BJ (cell line): Measurements from ENCODE around the gene ANKHD1. TPM values are rescaled to one million over a fixed set of nuclear protein-coding genes. Genes with fewer than 3 reads are reported as not detected.

Experiments
- CTCF ChIA-PET: fragments of 350-600 bp; formaldehyde crosslinking; extraction: SDS; loops from one replicate; lab custom pipeline; 2021; ENCODE audit warnings: antibody characterized with exemption, inconsistent platforms; lab: Yijun Ruan, JAX
- POLR2A ChIA-PET: fragments of 300-600 bp; sonication (Branson Sonifier 250); formaldehyde crosslinking; extraction: SDS; loops from one replicate; lab custom pipeline; 2021; ENCODE audit warnings: antibody characterized with exemption; lab: Charles Lee
- DNase-seq: peaks from one replicate; pipeline ENCODE4 v3.0.0-alpha.2; 2011; ENCODE audit warnings: low read depth
- H3K27me3 ChIP-seq: 2 replicates; pipeline ENCODE4 v1.6.0; 2011; ENCODE audit warnings: low read length; ENCODE audit not compliant: control insufficient read depth, insufficient read depth
- H3K36me3 ChIP-seq: 2 replicates; pipeline ENCODE4 v1.5.1; 2011; ENCODE audit warnings: low read length; ENCODE audit not compliant: control insufficient read depth, insufficient read depth
- H3K4me3 ChIP-seq: 2 replicates; pipeline ENCODE4 v1.5.1; 2011; ENCODE audit warnings: low read depth, mild to moderate bottlenecking, control low read depth, low read length
- CTCF ChIP-seq: IDR thresholded peaks from 2 replicates; pipeline ENCODE4 v1.5.1; 2011; ENCODE audit warnings: low read depth, mild to moderate bottlenecking, control low read depth, inconsistent platforms, low read length, moderate library complexity; ENCODE audit not compliant: insufficient read depth
- polyA minus RNA-seq: library from RNA; depleted of rRNA, polyadenylated mRNA; stranded (reverse); fragments of >200 nt; gene quantifications from 2 replicates; pipeline ENCODE4 v1.2.3, GENCODE V29; 2011; rRNA and poly(A)+ RNA removed
- polyA plus RNA-seq: library from polyadenylated mRNA; depleted of rRNA; stranded (reverse); fragments of >200 nt; gene quantifications from 2 replicates; pipeline ENCODE4 v1.2.3, GENCODE V29; 2011; rRNA removed

Gene ANKHD1
- polyA plus RNA-seq (28.0 and 37.4 TPM in 2 replicates), polyA minus RNA-seq (34.5 and 49.9 TPM in 2 replicates)

- DNase-seq = peak; percentile 100
- Histone ChIP-seq H3K36me3 (no peaks in the 10 kb centered on the region), H3K4me3 (peak within 1 kb of the TSS; percentile 86), H3K27me3 (no peaks in the 10 kb centered on the region)
- TF ChIP-seq CTCF = no peak
- CTCF ChIA-PET = interaction anchor here (0.7 to 2.1 kb wide), 6 partner anchors 21 to 157 kb away, joined by 3 to 7 read pairs (median 3); no protein-coding TSS in a partner anchor
- POLR2A ChIA-PET = interaction anchor here (0.6 kb wide), 1 partner anchor 106 kb away, joined by 3 read pairs; no protein-coding TSS in a partner anchor
Measured at GRCh38 chr5:140401362-140402257, at the start of gene ANKHD1. TSS of gene ANKHD1 (plus strand) at chr5:140401833. CDS start at chr5:140401968, 135 bp downstream.

GRCh38 chr5:140355546-140355945 lies 46.1 kb upstream of the ANKHD1 start:
- ChIA-PET CTCF (interaction anchor here (0.9 to 22.9 kb wide), 7 partner anchors 8 to 132 kb away, joined by 3 to 813 read pairs (median 4); partner anchors contain the start of gene HBEGF), POLR2A (no interaction called here)
- TF ChIP-seq CTCF = no peak

GRCh38 chr5:140356853-140357725 lies 44.5 kb upstream of the ANKHD1 start:
- POLR2A ChIA-PET = no interaction called here
- CTCF ChIA-PET = interaction anchor here (0.9 to 22.9 kb wide), 3 partner anchors 21 to 110 kb away, joined by 3 to 813 read pairs (median 3); no protein-coding TSS in a partner anchor

More at GRCh38 chr5:140355546-140355945, 46.1 kb upstream of the ANKHD1 start:
- Histone ChIP-seq H3K36me3 (no peaks in the 10 kb centered on the region), H3K27me3 (no peaks in the 10 kb centered on the region), H3K4me3 (no peak overlapping the region)
- no peak for DNase-seq

GRCh38 chr5:140357726-140358093 lies 43.9 kb upstream of the ANKHD1 start:
- H3K4me3 ChIP-seq = no peak overlapping the region
- no peaks in the 10 kb centered on the region for H3K36me3 ChIP-seq
- DNase-seq = peak; percentile 41
- CTCF ChIA-PET = interaction anchor here (1.0 to 11.3 kb wide), 3 partner anchors 11 to 116 kb away, joined by 4 to 230 read pairs (median 28); partner anchors contain the start of gene HBEGF
- no peaks in the 10 kb centered on the region for H3K27me3 ChIP-seq
- POLR2A ChIA-PET = no interaction called here
- peak; percentile 95 for TF ChIP-seq CTCF

More at GRCh38 chr5:140356853-140357725, 44.5 kb upstream of the ANKHD1 start:
- Histone ChIP-seq H3K27me3 (no peaks in the 10 kb centered on the region), H3K4me3 (no peak overlapping the region), H3K36me3 (no peaks in the 10 kb centered on the region)
- DNase-seq = no peak
- TF ChIP-seq CTCF = no peak
